Measurements from ENCODE around the gene TAS2R3.

Gene TAS2R3

DNA sequence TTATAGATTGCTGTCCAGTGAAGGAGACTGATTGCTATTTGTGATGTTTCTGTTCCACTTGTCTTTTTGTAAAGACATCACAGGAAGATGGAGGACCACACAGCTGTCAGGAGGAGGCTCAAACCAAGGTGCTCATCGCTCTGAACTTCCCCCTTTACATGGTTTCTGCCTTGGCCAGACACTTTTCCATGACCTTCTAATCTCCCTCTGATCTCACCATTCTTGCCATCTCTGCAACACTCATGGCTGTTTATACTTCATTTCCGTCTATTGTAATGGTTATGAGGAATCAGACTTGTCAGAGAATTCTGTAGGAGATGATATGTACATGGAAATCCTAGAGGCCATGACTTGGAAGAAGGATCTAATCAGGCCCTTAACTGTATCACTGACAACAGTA lies 24.4 kb downstream of the TAS2R3 start:
- DNase-seq: no peak

DNA sequence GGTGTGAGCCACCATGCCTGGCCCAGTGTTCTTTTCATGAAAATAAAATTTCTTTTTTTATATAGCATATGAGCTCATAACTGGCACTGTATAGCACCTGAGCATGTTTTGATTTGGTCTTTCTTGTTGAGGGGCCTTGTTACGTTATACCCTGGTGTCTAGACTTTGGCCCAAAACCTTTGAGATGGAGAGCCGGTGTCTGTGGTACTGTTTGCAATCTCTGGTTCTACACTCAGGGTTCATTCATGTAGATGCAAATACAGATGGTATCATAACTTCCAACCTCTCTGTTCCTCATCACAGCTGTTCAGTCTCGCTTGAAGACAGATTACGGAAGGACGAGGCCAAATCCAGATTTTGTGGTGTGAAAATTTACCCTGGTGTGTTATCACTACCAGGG lies 26.0 kb downstream of the TAS2R3 start, which contains the start of gene TAS2R5:
TAS2R5 (plus strand) TSS at position 301 of the 400 bp plus-strand sequence. CDS start 145 bp downstream, outside the sequence.
- no peak for DNase-seq

DNA sequence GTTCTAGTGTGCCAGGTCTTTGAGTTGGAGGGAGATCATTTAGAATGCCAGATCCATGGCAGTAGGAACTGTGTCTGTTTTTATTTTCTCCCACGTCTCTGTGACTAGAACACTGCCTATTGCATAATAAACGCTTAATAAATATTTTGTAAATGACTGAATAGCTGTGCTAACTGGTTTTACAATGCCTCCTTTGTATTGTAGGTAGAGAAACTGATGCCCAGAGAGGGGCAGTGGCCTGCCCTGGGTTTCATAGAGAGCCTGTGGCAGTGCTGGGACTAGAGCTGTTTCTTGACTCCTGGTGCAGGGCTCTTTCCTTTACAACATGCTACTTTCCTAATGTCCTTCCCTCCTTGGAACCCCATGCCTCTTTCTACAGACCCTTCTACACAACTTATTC lies 28.6 kb downstream of the TAS2R3 start:
- DNase-seq: no peak

All from activated T-cell treated with anti-CD3 and anti-CD28 coated beads for 4 hours (primary cell).